Psoas muscle (tissue), 8 donors: Measurements from ENCODE around the gene AQP12A. TPM values are rescaled to one million over a fixed set of nuclear protein-coding genes. Genes with fewer than 3 reads are reported as not detected.

Experiments
- ATAC-seq, 4 donors: fragments of 200-7000 bp; cut with Tn5 transposase; one replicate each; pipeline ENCODE4 v1.9.1; 2020; ENCODE audit warnings: moderate library complexity in 3 of 4, mild to moderate bottlenecking in 2 of 4
- DNase-seq, 2 donors: peaks; one replicate each; pipeline ENCODE4 v3.0.0-alpha.2; 2020
- H3K27ac ChIP-seq: fragments of 200-600 bp; one replicate; pipeline ENCODE4 v1.8.0; 2022
- H3K27me3 ChIP-seq, 3 donors: fragments of 200-600 bp in 1 of 3; one replicate each; pipeline versions ENCODE4 v1.6.1 to v1.8.0; 2013 to 2022; ENCODE audit warnings: low read length in 2 of 3, mild to moderate bottlenecking in 2 of 3, moderate library complexity in 1 of 3; ENCODE audit not compliant: insufficient read depth in 3 of 3
- H3K36me3 ChIP-seq, 2 donors: fragments of 200-600 bp in 1 of 2; one replicate each; pipeline versions ENCODE4 v1.6.1 to v1.8.0; 2013 to 2022; ENCODE audit warnings: low read depth in 1 of 2, mild to moderate bottlenecking in 1 of 2, moderate library complexity in 1 of 2; ENCODE audit not compliant: insufficient read depth in 1 of 2
- H3K4me1 ChIP-seq: fragments of 200-600 bp; one replicate; pipeline ENCODE4 v1.8.0; 2022
- H3K4me3 ChIP-seq: fragments of 200-600 bp; one replicate; pipeline ENCODE4 v1.8.0; 2022; ENCODE audit warnings: mild to moderate bottlenecking
- H3K9me3 ChIP-seq: fragments of 200-600 bp; one replicate; pipeline ENCODE4 v1.8.0; 2022
- CTCF ChIP-seq: fragments of 200-600 bp; IDR thresholded peaks from one replicate; pipeline ENCODE4 v1.8.0; 2022; ENCODE audit warnings: antibody characterized with exemption
- WGBS, 3 donors: extraction: QIAGEN DNeasy Blood & Tissue Kit; methylation state at CpG; one replicate each; pipeline versions ENCODE4 v1.1.6 to v1.1.7; 2013; 5-methylcytosine and 5-hydroxymethylcytosine counted together
- intact Hi-C, 2 donors: fragments of 100-400 bp; cut with DNase I; formaldehyde crosslinking; loops; one replicate each; pipeline versions ENCODE4 v1.11.0 to v1.14.2; 2022
- polyA plus RNA-seq, 3 donors: library from polyadenylated mRNA; stranded (reverse); fragments of 200-250 nt; gene quantifications; one replicate each; pipeline ENCODE4 v1.2.3, GENCODE V29; 2013
- total RNA-seq, 4 donors: library from RNA; stranded (reverse); fragmentation: NEBNext Ultra II Directional in 2 of 4; extraction: Animal tissue kit (Norgen Biotek cat#: 25700) in 2 of 4; gene quantifications; one replicate each; pipeline versions ENCODE4 v1.2.1 to v1.2.4, GENCODE V29; 2021 to 2023
- donor health status: healthy with polysubstance abuse.
- donor health status: DM: no; HTN: no; CAD: no; lungs with moderate emphysema.
- donor health status: Bipolar disorder and iron deficiency.
- donor health status: healthy.
- donor health status: DM: yes; HTN: yes; CAD: no.
- donor health status: DM: no; HTN: no; CAD: no.
- donor health status: DM: no; HTN: no; CAD: no.
- donor health status: DM: yes; HTN: yes; CAD: no.

The AQP12A gene
- total and polyA plus RNA-seq, 7 donors, result not detected

DNA sequence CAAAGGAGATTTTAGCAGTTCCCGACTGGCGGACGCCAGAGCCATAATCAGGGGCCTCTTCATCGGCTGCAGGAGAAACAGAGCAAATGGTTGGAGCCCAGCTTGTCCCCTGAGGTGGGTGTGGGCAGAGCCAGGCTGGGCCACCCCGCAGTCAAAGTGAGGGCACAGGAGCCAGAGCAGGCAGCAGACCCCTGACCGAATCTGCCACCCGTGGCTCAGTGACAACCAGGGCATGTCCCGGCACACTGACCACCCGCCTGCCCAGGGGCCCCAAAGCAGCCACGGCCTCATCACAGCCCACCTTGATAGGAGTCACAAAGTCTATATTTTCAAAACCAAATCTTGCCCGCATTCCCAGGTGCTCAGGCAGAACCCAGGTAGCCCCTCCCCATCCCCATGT is 55.6 kb downstream of the AQP12A start:
- no peak for TF ChIP-seq CTCF
- 88 to 93% (median 91%) methylated on average over 11 of the region's 11 CpGs for WGBS, 3 donors
- no peaks in the 10 kb centered on the region for H3K9me3 ChIP-seq
- DNase-seq, result no peak
- no peak for ATAC-seq
- H3K27ac ChIP-seq, result no peak overlapping the region
- H3K36me3 ChIP-seq, result no peaks in the 10 kb centered on the region
- no peak overlapping the region for H3K4me3 ChIP-seq
- H3K4me1 ChIP-seq, result no peaks in the 10 kb centered on the region
- H3K27me3 ChIP-seq, result peaks cover 0 to 3% (median 0%) of the 10 kb centered on the region in 3 donors
- intact Hi-C loops, result no loop called here

Other genes with a start within 250 kb of the AQP12A start
- 1 to 10 TPM; 3.0 to 5.8 (median 4.6) TPM for gene ANKMY1, start 133.9 kb upstream of the AQP12A start, total RNA-seq
- 1 to 10 TPM; 1.4 to 2.5 (median 2.4) TPM for gene ANKMY1, start 133.9 kb upstream of the AQP12A start, polyA plus RNA-seq
- gene DUSP28, start 131.5 kb upstream of the AQP12A start, total RNA-seq, result 10 to 100 TPM; 10.4 to 12.9 (median 12.7) TPM
- gene DUSP28, start 131.5 kb upstream of the AQP12A start, polyA plus RNA-seq, result 10 to 100 TPM in 1 of 3 donors, 1 to 10 TPM in 2; 6.6 to 18.1 (median 9.5) TPM
- gene RNPEPL1, start 123.4 kb upstream of the AQP12A start, total RNA-seq, result 10 to 100 TPM; 48.8 to 70.4 (median 59.0) TPM
- 10 to 100 TPM; 59.2 to 79.6 (median 71.9) TPM for gene RNPEPL1, start 123.4 kb upstream of the AQP12A start, polyA plus RNA-seq
- 1 to 10 TPM; 5.0 to 9.9 (median 7.6) TPM for gene CAPN10, start 105.1 kb upstream of the AQP12A start, total RNA-seq
- gene CAPN10, start 105.1 kb upstream of the AQP12A start, polyA plus RNA-seq, result 10 to 100 TPM in 2 of 3 donors, 1 to 10 TPM in 1; 8.9 to 15.0 (median 13.1) TPM
- gene GPR35, start 66.4 kb upstream of the AQP12A start, total RNA-seq, result under 1 TPM; 0.36 to 0.92 (median 0.68) TPM
- gene GPR35, start 66.4 kb upstream of the AQP12A start, polyA plus RNA-seq, result under 1 TPM; 0.30 to 0.89 (median 0.58) TPM
- gene AQP12B, start 9.0 kb upstream of the AQP12A start, total RNA-seq, result not detected
- gene AQP12B, start 9.0 kb upstream of the AQP12A start, polyA plus RNA-seq, result not detected
- 1 to 10 TPM in 1 of 4 donors, under 1 TPM in 1, not detected in 2; 0.18 to 1.2 TPM for gene KIF1A, start 128.4 kb downstream of the AQP12A start, total RNA-seq
- under 1 TPM; 0.01 to 0.12 (median 0.10) TPM for gene KIF1A, start 128.4 kb downstream of the AQP12A start, polyA plus RNA-seq
- gene AGXT, start 177.0 kb downstream of the AQP12A start, total RNA-seq, result under 1 TPM in 1 of 4 donors, not detected in 3; 0.30 TPM
- 1 to 10 TPM in 1 of 3 donors, under 1 TPM in 1, not detected in 1; 0.11 to 1.3 TPM for gene AGXT, start 177.0 kb downstream of the AQP12A start, polyA plus RNA-seq
- gene MAB21L4, start 204.3 kb downstream of the AQP12A start, total RNA-seq, result not detected
- not detected for gene MAB21L4, start 204.3 kb downstream of the AQP12A start, polyA plus RNA-seq
- not detected for gene CROCC2, start 214.5 kb downstream of the AQP12A start, total RNA-seq
- gene CROCC2, start 214.5 kb downstream of the AQP12A start, polyA plus RNA-seq, result under 1 TPM in 1 of 3 donors, not detected in 2; 0.01 TPM